Measurements from ENCODE around the gene HPCAL1. TPM values are rescaled to one million over a fixed set of nuclear protein-coding genes. Genes with fewer than 3 reads are reported as not detected.

The HPCAL1 gene
- 12.7 and 16.1 TPM in 2 replicates for total RNA-seq (2013; cell fraction: nucleolus; rRNA removed)
- total RNA-seq (2014; rRNA removed) (7.4 and 8.1 TPM in 2 replicates), total RNA-seq (2014; rRNA removed; fragmentation: Illumina TruSeq; extraction: Trizol) (2.1 and 3.0 TPM in 2 replicates), total RNA-seq (2021) (10.0 and 10.8 TPM in 2 replicates), polyA plus RNA-seq (2011; rRNA removed) (6.8 and 12.8 TPM in 2 replicates), polyA plus RNA-seq (2014; fragmentation: Illumina TruSeq; extraction: Trizol) (0.62 and 3.1 TPM in 2 replicates), polyA plus RNA-seq (2014; fragmentation: Nextera tagmentation; extraction: Ambion mirVana) (1 to 10 TPM in 1 of 2 experiments, under 1 TPM in 1; 0.40 to 1.3 TPM), polyA plus RNA-seq (2014; rRNA removed) (8.7 and 9.4 TPM in 2 replicates), polyA plus RNA-seq (2016; fragmentation: Nextera tagmentation; extraction: Ambion mirVana) (1 to 10 TPM; 7.8 to 8.6 TPM), polyA minus RNA-seq (2011; rRNA and poly(A)+ RNA removed) (8.8 and 9.0 TPM in 2 replicates), Bru-seq, nascent RNA (percentile 55 among the genes with signal in this experiment), BruChase-seq, experiment 1, labeled RNA remaining after a 6-hour chase (percentile 52 among the genes with signal in this experiment), BruChase-seq, experiment 2, labeled RNA remaining after a 2-hour chase (percentile 51 among the genes with signal in this experiment)
- 3.1 TPM for polyA plus RNA-seq (2011; ENCODE audit: low read depth)
- polyA plus RNA-seq (2011; cell fraction: cytosol; rRNA removed), result 19.1 and 22.8 TPM in 2 replicates
- 26.8 and 28.8 TPM in 2 replicates for polyA plus RNA-seq (2011; cell fraction: nucleus; rRNA removed)
- 8.6 and 12.5 TPM in 2 replicates for polyA plus RNA-seq (2012)
- polyA minus RNA-seq (2011; cell fraction: cytosol; rRNA and poly(A)+ RNA removed), result 6.9 and 8.6 TPM in 2 replicates
- 6.5 and 10.8 TPM in 2 replicates for polyA minus RNA-seq (2011; cell fraction: nucleus; rRNA and poly(A)+ RNA removed)
- long read RNA-seq, experiment 1, transcript HPCAL1-201 (5 exons, 1,751 nt), result major isoform, 30 of 31 reads
- long read RNA-seq, experiment 1, partial matches to known transcripts, result 0 of 31 reads
- long read RNA-seq, experiment 1, other reads (novel, unspliced or antisense), result 1 of 31 reads
- long read RNA-seq, experiment 2, partial matches to known transcripts, result 1 of 6 reads
- long read RNA-seq, experiment 2, other reads (novel, unspliced or antisense), result 3 of 6 reads

GRCh38 chr2:10302479-10303180 lies at the start of gene HPCAL1:
TSS of gene HPCAL1 (plus strand) at chr2:10302904. CDS start at chr2:10419758, 116,854 bp downstream.
- in situ Hi-C loops (cut with MboI) (no loop called here), intact Hi-C loops (cut with micrococcal nuclease; ENCODE audit: unreplicated experiment) (loop anchor here (1.0 kb wide), 1 partner anchor 107 kb away; no protein-coding TSS in a partner anchor)
- RAD21 ChIA-PET (ENCODE audit: unreplicated experiment), result interaction anchor here (1.1 to 9.0 kb wide), 13 partner anchors 23 to 230 kb away, joined by 3 to 154 read pairs (median 7); no protein-coding TSS in a partner anchor
- H3K4me2 ChIP-seq (ENCODE audit: control insufficient read depth, insufficient read depth), result peak within 1 kb of the TSS; percentile 96
- SMC1A ChIA-PET (ENCODE audit: uncharacterized antibody, unreplicated experiment), result interaction anchor here (0.9 to 9.2 kb wide), 10 partner anchors 23 to 177 kb away, joined by 3 to 100 read pairs (median 4); no protein-coding TSS in a partner anchor
- ATAC-seq (peak; percentile 86), DNase-seq (ENCODE audit: low read depth, low spot score) (peak; percentile 40), FAIRE-seq (no peak)
- CTCF ChIA-PET, result interaction anchor here (0.8 to 5.7 kb wide), 12 partner anchors 22 to 230 kb away, joined by 3 to 87 read pairs (median 5); no protein-coding TSS in a partner anchor
- H3K27ac ChIP-seq (ENCODE audit: control insufficient read depth, insufficient read depth), result peak within 1 kb of the TSS; percentile 61
- no peaks in the 10 kb centered on the region for H3K79me2 ChIP-seq (ENCODE audit: control insufficient read depth, insufficient read depth, low read length)
- no peaks in the 10 kb centered on the region; a peak in 1 of 4 replicates for H3K27me3 ChIP-seq (replicated peaks in 1 of 2; ENCODE audit: control insufficient read depth in 2 of 2, insufficient read depth in 2 of 2, low read length in 1 of 2)
- no peaks in the 10 kb centered on the region for H4K20me1 ChIP-seq (ENCODE audit: control insufficient read depth, insufficient read depth)
- no TSS peak for BruUV-seq (replicated peaks)
- under 1% methylated on average over 46 of the region's 87 CpGs for WGBS (ENCODE audit: insufficient coverage, insufficient replicate concordance, low lambda C conversion rate, missing lambda C conversion rate)
- no peaks in the 10 kb centered on the region for H3K36me3 ChIP-seq (ENCODE audit: control insufficient read depth in 2 of 2, insufficient read depth in 2 of 2, low read length in 1 of 2)
- no peaks in the 10 kb centered on the region; the same call in 2 of the 3 replicates for H3K9me3 ChIP-seq (replicated peaks; ENCODE audit: control insufficient read depth, insufficient read depth, low read length)
- H3K9ac ChIP-seq (ENCODE audit: control insufficient read depth, insufficient read depth, low read length), result peak within 1 kb of the TSS; percentile 60; the same call in 1 of the 2 replicates
- peak within 1 kb of the TSS; percentile 69 for H3K4me3 ChIP-seq
- POLR2A ChIA-PET, result interaction anchor here (0.5 to 7.8 kb wide), 9 partner anchors 12 to 359 kb away, joined by 3 to 55 read pairs (median 4); partner anchors contain the start of gene ODC1
- H3K4me1 ChIP-seq (ENCODE audit: control insufficient read depth, insufficient read depth, low read length), result peaks cover 16% of the 10 kb centered on the region
- peak within 1 kb of the TSS; percentile 92 for H2AFZ ChIP-seq (ENCODE audit: control insufficient read depth, low read depth, low read length)
- peak; percentile 55; the same call in 1 of the 2 replicates for TF ChIP-seq DPF2 (IDR thresholded peaks at IDR 0.05)
- TF ChIP-seq E2F4 (IDR thresholded peaks at IDR 0.05; ENCODE audit: low read depth, low read length), result no peak
- TF ChIP-seq ZNF24 (IDR thresholded peaks at IDR 0.05), result no peak
- TF ChIP-seq ATF2 (IDR thresholded peaks at IDR 0.05; ENCODE audit: low read length), result no peak
- no peak for TF ChIP-seq BMI1 (IDR thresholded peaks at IDR 0.05; ENCODE audit: borderline replicate concordance)
- no peak for TF ChIP-seq KDM1A (IDR thresholded peaks at IDR 0.05; ENCODE audit: borderline replicate concordance)
- 0 out of 2 replicates have a peak, but pooled peaks have one; percentile 47 for TF ChIP-seq ZNF207 (IDR thresholded peaks at IDR 0.05; ENCODE audit: borderline replicate concordance)
- no peak for TF ChIP-seq TAF1 (IDR thresholded peaks at IDR 0.05; ENCODE audit: borderline replicate concordance, low read depth, low read length)
- peak; percentile 42 for TF ChIP-seq KLF5 (IDR thresholded peaks at IDR 0.05; ENCODE audit: partially characterized antibody)
- no peak for TF ChIP-seq CEBPB (IDR thresholded peaks at IDR 0.05; ENCODE audit: borderline replicate concordance in 1 of 2, low read depth in 2 of 2, low read length in 2 of 2)
- TF ChIP-seq CEBPZ (IDR thresholded peaks at IDR 0.05; ENCODE audit: low read depth, low read length), result no peak
- TF ChIP-seq CHD1 (IDR thresholded peaks at IDR 0.05; ENCODE audit: low read depth, low read length), result 0 out of 2 replicates have a peak, but pooled peaks have one; percentile 54
